GM21360 (cell line): ENCODE measurements around the gene ALDH1L1.

Source experiments
- ATAC-seq: cut with Tn5 transposase; IDR thresholded peaks from one replicate; pipeline ENCODE4 v1.9.1; 2021; ENCODE audit warnings: mild to moderate bottlenecking, moderate library complexity; ENCODE audit not compliant: unreplicated experiment

The ALDH1L1 gene

DNA sequence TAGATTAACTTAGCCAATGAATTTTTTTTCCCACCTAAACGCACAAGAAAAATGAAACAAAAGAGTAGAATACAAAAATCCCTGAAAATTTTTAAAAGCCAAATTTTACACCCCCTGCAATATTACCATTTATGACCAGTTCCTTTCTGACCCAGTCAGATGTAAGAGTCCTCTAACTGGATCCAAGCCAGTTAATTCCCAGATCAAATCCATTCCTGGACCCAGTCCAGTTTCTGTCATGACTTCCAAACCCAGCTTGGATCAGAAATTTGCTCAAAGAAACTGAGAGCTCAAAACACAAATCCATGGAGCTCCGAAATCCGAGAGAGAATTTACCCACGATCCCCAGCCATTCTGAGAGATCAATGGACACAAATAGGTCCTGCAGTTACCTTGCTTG lies 17.0 kb upstream of the ALDH1L1 start:
- ATAC-seq, result no peak

DNA sequence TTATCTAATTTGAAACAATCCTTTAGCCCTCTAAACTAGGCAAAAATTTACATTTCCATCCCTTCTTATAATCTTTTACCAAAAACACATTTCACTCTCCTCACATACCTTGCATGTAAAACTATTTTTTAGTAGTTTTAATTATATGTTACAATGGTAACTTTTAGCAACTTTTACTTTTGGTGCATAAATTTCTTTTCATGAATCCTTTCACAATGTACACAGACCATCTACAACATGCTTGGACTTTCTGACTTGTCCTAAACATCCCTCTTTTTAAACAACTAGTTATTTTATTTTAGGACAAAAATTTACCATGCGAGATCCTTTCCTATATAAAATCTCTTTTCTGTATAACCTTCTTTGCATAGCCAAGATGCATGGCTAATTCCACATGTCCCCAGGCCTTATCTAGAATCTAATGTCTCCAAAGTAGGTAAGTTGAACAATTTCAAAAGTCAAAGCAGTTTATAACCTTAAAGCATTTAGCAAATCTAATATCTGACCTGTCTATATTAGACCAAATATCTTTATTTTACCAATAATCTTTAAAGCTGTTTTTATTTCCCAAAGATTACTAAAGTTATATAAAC lies 14.4 kb upstream of the ALDH1L1 start:
- no peak for ATAC-seq

DNA sequence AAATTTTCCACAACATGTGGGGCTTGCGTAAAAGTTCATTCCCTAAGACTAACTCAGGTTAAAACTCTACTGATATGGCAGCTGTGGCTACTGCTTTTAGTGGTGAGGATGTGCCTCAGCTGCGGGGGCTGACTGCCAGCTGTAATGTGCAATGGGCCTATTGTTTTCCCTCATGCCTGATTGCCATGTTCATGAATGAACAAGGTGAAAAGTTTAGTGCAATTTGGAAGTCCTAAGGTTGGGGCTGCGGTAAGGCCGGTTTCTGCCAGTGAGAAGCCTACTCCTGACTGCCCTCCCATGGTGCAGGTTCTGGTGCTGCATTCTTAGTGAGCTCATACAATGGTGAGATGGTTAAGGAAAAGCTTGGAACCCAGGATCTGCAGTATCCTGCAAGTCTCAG lies 10.9 kb upstream of the ALDH1L1 start:
- no peak for ATAC-seq

DNA sequence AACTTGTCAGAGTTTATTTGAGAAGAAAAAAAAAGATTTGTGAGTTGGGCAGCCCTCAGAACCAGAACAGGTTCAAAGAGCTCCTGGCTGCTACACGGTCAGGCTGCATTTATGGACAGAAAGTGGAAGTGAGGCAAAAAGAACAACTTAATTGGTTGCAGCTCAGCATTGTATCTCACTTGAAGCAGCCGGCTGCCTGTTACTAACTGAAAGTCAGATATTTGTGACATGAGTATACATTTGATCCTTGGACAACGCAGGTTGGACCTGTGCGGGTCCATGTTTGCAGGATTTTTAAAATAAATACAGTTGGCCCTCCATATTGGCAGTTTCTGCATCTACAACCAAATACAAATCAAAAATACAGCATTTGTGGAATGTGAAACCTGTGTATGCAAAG lies 7.5 kb upstream of the ALDH1L1 start:
- no peak for ATAC-seq

DNA sequence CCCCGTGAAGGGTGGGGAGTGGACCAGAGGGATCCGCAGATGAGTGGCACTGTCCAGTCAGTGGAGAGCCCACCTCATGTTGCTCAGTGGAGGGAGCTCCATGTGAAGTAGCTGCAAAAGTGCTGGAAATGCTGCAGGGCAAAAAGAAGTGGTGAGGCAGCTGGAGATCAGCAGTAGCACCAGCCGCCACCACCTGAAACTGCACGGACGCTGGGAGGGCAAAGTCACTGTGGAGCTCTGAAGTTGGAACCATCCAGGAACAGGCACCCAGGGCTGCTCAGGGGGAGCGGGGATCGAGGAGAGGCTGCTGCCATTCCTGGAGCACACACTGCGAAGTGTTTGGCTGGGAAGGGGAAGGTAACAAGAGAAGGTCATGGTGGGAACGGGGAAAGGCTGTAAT lies 6.4 kb upstream of the ALDH1L1 start:
- no peak for ATAC-seq

DNA sequence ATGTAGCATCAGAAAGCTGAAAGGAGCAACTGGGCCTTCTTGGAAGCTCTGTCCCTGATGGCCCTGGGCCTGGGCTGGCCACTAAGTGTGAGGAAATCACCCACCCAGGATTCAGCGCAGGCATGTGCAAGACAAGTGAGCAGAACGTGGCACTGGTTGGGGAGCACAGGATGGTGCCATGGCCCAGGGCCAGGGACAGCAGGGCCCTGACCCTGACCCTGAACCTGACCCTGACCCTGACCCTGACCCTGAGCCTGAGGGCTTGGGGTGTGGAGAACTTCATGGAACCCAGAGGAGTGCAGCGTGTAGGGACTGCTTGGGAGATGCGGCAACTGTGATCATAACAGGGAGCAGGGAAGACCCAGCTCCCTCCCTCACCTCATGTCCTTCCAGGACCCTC lies 5.9 kb upstream of the ALDH1L1 start:
- ATAC-seq, result no peak

DNA sequence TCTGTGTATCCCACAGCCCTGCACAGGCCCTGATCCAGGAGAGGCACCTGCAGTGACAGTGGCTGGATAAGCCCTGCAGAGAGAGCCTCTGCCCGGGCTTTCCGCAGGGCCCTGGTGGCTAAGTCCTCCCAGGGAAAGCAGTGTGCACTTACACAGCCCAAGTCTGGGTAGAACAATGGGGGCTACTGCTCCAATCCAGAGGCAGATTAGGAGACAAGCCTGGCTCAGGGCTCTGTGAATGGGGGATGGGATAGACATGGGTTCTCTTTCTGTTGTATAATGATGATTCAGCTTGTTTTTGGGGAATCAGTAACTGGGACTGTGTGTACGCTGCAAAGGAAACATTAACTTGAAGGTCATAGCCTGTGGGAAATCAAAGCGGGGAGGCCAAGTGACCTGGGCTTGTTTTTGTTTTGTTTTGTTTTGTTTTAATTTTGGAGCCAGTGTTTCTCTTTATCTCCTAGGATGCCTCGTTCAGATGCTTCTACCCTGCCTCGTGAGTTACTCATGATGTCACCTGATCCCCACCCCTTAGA lies 4.1 kb upstream of the ALDH1L1 start:
- ATAC-seq, result no peak

DNA sequence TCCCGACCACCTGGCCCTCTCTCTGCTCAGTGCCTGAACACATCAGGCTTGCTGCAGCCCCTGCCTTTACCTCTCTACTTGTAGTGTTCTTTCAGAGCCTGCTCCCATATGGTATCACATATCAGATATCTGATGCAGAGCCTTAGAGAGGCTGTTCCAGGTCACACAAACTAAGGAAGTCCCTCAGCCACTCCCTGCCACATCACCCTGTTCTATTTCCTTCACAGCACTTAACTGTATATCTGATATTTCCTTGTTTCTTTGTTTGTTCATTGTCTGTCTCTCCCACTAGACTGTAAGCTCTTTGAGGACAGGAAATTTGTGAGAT lies 976 bp upstream of the ALDH1L1 start:
- ATAC-seq, result no peak

DNA sequence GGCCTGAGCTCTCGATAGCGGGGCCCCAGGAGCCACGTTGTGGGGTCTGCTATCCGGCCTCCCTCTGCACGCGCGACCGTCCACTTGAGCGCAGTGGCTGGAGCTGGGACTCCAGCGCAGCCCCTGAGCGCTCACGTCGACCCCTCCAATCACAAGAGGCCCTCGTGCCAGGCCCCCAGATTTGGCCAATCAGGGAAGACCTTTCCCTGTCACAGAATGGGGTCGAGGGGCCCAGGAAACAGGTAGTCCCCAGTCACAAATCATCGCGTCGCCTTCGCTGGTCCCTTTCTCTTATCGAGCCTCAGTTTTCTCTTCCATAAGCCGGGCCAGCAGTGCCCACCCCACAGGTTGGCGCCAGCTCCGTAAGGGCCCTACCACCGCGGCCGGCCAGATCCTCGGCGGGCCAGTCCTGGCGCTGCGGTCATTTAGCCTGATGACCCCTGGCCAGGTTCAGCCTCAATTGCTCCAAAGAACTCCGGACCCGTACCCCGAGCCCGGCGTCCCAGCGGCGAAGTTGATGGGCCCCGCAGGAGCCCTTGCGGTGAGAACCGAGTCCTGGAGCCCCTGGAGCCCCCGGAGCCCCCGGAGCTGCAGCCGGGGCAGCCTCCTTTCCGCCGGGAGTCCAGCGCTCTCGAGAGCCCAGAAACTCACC lies 435 bp downstream of the ALDH1L1 start:
- ATAC-seq, result no peak

DNA sequence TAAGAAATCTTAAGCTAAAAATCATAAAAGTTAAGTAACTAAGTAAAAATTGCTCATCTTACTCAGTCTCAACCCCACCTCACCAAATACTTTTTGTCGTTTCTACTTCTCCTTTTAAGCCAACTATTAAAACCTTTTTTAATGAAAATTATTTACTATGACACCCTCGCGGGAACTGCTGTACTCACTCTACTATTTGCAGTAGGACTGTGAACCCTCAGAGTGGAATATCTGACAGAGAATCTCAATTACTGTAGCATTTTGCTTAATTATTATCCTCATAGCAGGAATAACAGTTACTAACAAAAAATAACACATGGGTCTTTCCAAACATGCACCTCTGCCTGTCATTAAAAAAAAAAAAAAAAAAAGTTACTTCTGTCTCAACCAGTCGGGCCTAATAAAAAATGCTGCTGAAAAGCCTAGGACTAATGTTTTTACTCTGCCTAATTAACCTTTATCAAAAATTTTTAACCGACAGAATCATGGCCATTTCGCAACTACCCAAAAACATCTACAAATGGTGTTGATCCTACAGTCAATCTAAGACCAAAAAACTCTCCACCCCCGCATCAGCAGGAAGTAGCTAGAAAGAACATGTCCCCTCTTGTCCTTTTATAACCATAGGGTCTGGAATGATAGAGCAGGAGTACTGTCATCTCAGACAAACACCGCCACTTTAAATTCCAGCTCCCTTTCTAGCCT lies 10.2 kb downstream of the ALDH1L1 start:
- no peak for ATAC-seq

DNA sequence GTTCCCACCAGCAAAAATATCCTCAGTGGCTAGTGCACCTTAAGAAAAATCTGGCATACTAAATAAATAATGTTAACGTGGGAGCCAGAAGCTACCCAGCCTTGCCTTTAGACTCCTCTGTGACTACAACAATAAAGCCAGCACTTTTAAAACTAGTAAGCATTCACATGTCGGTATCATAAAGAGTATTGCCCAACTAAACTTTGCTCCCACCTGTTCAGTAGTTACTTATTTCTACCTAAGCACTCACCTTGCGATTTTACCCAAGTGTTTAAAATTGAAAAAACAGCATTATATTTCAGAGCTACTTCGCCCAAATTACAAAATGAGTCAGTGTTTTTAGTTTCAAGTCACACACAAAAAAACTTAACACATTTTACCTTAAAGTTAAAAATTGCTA lies 12.8 kb downstream of the ALDH1L1 start:
- ATAC-seq, result no peak

DNA sequence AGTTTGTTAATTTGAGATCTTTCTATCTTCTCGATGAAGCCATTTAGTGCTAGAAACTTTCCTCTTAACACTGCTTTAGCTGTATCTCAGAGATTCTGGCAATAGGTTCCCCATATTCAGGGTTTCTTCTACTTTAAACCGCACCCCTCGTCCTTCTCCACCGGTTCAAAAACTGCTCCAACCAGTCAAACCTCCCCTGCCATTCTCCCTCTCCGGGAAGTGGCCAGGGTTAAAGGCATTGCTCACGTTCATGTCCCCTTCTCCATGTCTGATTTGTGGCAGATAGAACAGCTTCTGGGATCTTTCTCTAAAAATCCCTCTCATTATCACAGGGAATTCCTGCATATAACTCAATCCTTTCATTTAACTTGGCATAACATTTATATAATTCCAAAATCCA lies 14.4 kb downstream of the ALDH1L1 start:
- ATAC-seq, result no peak

DNA sequence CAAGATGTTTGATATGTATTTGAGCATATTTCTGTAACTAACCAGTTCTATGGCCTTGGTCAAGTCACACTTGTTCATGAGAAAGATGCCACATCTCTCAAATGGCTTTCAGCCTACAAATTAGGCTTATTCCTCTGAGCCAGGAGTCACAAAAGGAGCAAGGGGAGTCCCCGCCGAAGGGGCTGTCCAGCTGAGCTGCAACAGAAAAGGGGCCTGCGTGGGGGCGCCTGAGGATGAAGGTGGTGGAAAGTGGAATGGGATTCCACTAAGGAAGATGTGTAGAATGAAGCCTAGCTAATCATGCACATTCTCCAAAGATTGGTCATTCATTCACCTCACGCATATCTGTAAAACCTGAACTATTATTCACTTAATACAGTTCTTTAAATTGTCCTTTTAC lies 19.1 kb downstream of the ALDH1L1 start:
- no peak for ATAC-seq

DNA sequence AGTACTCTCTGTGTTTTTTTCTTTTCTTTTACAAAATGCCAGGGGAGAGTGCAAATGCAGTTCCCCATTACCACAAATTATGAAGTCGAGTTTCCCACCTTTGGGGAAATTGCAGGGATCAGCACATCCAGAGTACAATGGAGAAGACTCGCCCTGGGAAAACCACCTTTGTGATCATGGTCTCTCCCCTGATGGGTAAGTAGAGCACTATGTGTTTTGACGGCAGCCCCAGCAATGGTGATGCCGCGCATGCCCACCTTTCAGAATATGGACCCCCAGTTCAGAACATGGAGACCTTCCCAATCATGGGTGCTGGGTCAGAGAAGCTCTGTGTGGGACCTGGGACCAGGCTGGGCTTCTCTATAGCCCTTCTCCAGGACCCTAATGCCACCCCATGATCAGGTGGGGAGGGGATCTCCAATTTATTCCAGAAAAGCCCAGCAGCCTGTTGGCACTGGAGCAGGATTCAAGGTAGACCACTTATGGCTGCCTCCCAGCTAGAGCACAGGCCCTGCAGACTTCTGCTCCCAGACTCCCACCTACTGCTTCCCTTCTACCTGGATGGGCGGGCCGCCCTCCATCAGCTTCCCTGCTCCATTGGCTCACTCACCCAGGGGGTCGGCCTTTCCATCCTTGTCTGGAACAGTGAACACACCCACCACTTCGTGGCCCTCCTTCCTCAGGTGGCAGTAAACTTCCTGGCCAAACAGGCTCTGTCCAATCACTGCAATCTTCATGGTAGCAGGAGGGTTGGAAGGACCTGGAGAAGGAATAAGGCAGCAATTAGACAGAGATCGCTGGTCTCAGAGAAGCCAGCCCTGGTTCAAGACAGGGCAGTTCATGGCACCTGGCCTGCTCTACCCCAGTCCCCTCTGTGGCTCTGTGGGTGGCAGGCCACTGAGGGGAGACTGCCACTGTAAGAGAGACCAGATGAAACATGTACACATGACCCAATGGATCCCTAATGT lies 19.9 kb downstream of the ALDH1L1 start:
- ATAC-seq, result no peak

DNA sequence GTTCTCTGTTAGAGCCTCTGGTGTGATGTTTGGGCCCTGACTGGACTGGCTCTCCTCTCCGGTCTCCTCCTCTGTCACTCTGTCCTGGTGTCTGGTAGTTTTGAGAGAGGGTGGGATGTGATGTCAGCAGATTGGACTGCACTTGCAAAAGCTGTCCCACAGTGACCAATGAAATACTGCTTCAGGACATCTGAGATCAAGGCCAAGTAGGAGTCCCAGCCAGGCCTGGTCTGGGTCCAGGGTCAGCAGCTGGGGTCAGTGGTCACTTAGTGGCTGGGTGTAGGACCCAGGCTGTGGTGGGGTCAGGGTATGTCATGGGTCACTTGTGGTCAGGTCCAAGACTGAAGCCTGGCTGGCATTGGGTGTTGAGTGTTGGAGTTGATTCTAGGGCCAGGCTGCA lies 20.9 kb downstream of the ALDH1L1 start:
- ATAC-seq, result no peak

DNA sequence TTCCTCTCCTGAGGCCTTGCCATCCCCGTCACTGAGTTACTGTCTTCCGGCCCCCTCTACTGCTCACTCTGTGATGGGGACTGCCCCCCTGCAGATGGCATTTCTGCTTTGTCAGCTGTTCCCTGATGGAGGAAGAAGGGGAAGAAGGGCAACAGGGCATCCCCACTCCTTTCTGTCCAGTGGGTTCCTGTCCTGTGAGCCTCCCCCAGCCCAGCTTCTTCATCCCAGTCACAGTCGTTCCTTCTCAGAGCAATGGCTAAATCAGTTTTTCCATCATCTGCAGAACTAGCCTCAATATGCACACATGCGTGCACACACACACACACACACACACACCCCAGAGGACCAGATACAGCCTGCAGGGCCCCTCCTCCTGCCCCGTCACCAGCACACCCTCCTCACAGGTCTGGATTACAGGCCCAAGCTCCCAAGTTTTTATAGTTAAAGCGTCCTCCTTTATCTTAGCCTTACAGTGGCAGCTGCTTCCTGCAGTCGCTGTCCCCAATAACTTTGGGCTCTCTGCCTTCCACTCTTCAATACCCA lies 21.4 kb downstream of the ALDH1L1 start:
- ATAC-seq, result no peak

DNA sequence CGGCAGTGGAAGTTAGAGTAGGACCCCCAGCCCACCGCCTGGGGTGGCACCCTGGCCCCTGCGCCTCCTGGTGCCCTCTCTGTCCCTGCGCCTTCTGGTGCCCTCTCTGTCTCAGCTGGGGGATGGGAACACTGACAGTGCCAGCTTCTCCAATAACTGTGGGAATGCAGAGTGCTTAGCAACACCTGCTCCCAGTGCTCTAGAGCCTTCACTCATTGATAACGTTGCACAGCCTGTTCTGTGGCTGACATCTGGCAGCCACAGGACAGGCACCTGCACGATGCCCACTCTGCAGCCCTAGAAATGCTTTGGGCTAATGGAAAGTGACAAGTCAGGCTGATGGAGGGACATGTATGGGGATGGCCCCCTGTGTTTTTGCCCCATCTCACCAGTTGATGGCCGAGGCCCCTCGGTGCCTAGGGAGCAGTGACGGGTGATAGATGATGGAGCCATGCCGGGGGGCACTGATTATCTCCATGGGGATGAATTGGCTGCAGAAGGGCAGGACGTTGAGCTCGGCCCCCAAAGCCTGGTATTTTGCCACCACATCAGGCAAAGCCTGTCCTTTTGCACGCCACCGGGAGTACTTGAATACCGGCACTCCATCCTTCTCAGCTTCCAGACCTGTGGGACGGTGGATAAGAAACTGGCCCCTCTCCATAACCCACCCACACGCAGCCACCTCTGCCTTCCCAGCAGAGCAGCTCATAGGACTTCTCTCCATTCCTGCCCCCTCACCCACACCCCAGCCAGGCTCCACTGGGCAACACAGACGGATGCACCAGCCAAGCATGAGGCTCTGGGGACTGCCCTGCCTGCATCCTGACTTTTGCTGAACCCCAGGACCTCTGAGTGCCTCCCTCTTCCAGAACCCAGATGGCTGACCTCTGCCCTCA lies 22.1 kb downstream of the ALDH1L1 start:
- ATAC-seq, result no peak

DNA sequence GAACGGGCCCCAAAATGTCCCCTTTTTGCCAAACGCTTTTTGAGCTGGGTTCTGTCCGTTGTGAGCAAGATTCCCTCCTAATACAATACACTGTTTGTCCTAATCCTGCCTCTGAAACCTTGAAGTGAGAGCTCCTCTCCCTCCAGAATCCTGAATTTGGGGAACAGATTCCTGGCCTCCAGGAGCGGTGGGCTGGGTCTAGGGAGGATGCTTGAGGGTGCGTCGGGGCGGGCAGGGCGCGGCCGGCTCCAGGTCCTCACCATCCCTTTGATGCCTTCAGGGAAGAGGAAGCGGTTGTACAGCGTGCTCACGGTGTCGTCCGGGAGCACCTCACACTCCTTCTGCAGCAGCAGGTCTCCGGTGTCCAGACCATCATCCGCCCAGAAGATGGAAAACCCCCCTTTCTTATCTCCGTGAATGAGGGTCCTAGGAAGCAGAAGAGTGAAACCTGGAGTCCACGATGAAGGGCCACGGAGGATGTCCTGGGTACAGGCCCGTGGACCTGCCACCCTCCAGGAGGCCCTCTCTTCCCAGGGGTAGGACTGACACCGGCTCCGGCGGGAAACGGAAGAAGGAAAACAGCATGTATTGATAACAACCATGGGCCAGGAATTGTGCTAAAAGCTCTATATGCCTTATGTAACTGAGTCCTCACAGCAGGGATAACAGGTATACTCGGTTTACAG lies 23.2 kb downstream of the ALDH1L1 start:
- ATAC-seq, result no peak

DNA sequence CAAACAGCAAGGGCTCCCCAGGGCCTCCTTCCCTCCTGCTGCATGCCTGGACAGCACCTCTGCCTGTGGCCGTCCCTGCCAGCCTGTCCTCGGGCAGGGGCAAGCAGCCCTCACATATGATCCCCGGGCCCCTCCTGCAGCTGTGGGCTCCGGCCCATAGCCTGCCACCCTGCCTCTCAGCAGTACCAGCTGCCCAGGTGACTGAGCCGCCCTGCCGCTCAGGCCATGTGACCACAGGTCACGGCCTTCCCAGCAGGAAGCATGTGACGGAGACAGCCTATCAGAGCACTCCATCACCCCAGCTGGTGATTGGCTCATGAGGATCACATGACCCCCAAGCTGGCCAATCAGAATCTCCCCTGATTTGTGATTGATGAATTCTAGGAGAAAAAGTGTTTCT lies 23.9 kb downstream of the ALDH1L1 start:
- no peak for ATAC-seq
